ENCODE results near the gene UBAP2L. TPM values are rescaled to one million over a fixed set of nuclear protein-coding genes. Genes with fewer than 3 reads are reported as not detected.

The UBAP2L gene
- total RNA-seq, 1 donor from 2014 or later, result 37.1 TPM

DNA sequence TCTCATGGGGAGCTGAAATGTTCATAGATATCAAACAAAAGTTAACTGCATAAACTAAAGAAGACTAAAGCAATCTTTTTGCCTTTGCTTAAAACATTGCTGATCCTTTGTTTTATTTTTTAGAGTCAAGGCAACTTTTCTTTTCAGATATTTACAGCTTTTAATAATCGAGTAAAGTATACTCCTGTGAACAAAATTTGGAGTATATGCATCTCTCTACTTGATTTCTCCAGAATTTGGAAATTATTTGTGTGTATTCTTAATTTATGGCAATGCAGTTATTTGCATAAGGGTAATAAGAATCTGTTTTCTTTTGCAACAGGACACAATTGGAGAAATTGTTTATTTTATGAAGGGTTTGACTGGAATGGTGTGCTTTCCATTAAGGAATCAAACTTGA is 95.9 kb downstream of the UBAP2L start:
- Histone ChIP-seq H3K9ac (ENCODE audit: low read depth in 1 of 3, low read length in 3 of 3) (no peak overlapping the region), H3K4me3 (ENCODE audit: low read length in 3 of 3) (no peak overlapping the region), H3K36me3 (ENCODE audit: control insufficient read depth in 3 of 3, insufficient read depth in 3 of 3, low read length in 3 of 3) (no peaks in the 10 kb centered on the region), H3K27me3 (ENCODE audit: control insufficient read depth in 3 of 3, insufficient read depth in 3 of 3, low read length in 3 of 3) (peaks cover 0 to 5% (median 2%) of the 10 kb centered on the region in 3 donors), H3K4me1 (ENCODE audit: control insufficient read depth in 3 of 3, insufficient read depth in 3 of 3, low read length in 3 of 3) (no peaks in the 10 kb centered on the region), H3K27ac (ENCODE audit: low read depth, low read length) (no peak overlapping the region), H3K9me3 (ENCODE audit: control insufficient read depth in 3 of 3, low read length in 3 of 3) (peaks cover 0 to 3% (median 0%) of the 10 kb centered on the region in 3 donors)

DNA sequence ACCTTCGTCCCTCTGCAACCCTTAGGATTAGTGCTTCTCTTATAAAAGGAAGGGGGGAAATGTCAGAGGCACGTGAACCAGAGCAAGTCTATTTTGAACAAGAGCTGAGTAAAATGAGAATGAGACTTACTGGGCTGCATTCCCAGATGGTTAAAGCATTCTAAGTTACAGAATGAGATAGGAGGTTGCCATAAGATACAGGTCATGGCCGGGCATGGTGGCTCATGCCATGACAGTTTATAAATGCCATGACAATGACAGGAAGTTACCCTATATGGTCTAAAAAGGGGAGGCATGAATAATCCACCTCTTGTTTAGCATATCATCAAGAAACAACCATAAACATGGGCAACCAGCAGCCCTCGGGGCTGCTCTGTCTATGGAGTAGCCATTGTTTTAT is 97.6 kb downstream of the UBAP2L start:
- Histone ChIP-seq H3K9ac (ENCODE audit: low read depth in 1 of 3, low read length in 3 of 3) (no peak overlapping the region), H3K4me1 (ENCODE audit: control insufficient read depth in 3 of 3, insufficient read depth in 3 of 3, low read length in 3 of 3) (no peaks in the 10 kb centered on the region), H3K9me3 (ENCODE audit: control insufficient read depth in 3 of 3, low read length in 3 of 3) (peaks cover 0 to 3% (median 0%) of the 10 kb centered on the region in 3 donors), H3K27ac (ENCODE audit: low read depth, low read length) (no peak overlapping the region), H3K4me3 (ENCODE audit: low read length in 3 of 3) (no peak overlapping the region), H3K36me3 (ENCODE audit: control insufficient read depth in 3 of 3, insufficient read depth in 3 of 3, low read length in 3 of 3) (no peaks in the 10 kb centered on the region), H3K27me3 (ENCODE audit: control insufficient read depth in 3 of 3, insufficient read depth in 3 of 3, low read length in 3 of 3) (peaks cover 6 to 13% (median 12%) of the 10 kb centered on the region in 3 donors)

Small RNA genes lying within 50 kb of the gene (small RNA-seq; reads per million reads assigned to genes)
- gene MIR190B, result 1.1 reads per million, percentile 79 among the genes with 10 or more reads in this experiment
- not detected for gene RF00273
- gene RNU6-121P, result not detected
- not detected for gene RNU6-239P
- not detected for gene SNORA58B

Other genes starting within 250 kb of the UBAP2L start
- 87.2 TPM for gene JTB, start 243.3 kb upstream of the UBAP2L start, total RNA-seq
- gene RAB13, start 234.6 kb upstream of the UBAP2L start, total RNA-seq, result 18.3 TPM
- 4,210 TPM for gene RPS27, start 230.2 kb upstream of the UBAP2L start, total RNA-seq
- under 0.01 TPM for gene NUP210L, start 65.9 kb upstream of the UBAP2L start, total RNA-seq
- 202 TPM for gene TPM3, start 28.9 kb upstream of the UBAP2L start, total RNA-seq
- not detected for gene CFAP141, start 14.6 kb upstream of the UBAP2L start, total RNA-seq
- gene HAX1, start 51.7 kb downstream of the UBAP2L start, total RNA-seq, result 98.6 TPM
- not detected for gene AQP10, start 100.1 kb downstream of the UBAP2L start, total RNA-seq
- gene ATP8B2, start 104.6 kb downstream of the UBAP2L start, total RNA-seq, result 23.0 TPM
- gene IL6R, start 184.4 kb downstream of the UBAP2L start, total RNA-seq, result 5.2 TPM